K562 (cell line): ENCODE measurements around the gene ZNF362. TPM values are rescaled to one million over a fixed set of nuclear protein-coding genes. Genes with fewer than 3 reads are reported as not detected.

ENCODE experiments used
- CBFA2T2 ChIP-seq: fragments of 450-650 bp; conservative IDR thresholded peaks from 2 replicates; pipeline ENCODE4 v1.6.1; 2017; ENCODE audit warnings: mild to moderate bottlenecking
- DACH1 ChIP-seq: fragments of 450-650 bp; IDR thresholded peaks from 2 replicates; pipeline ENCODE4 v1.6.1; 2018; ENCODE audit not compliant: partially characterized antibody
- ID3 ChIP-seq, 2 experiments: fragments of 250-450 bp in 1 of 2; fragments of 450-650 bp in 1 of 2; sonication (Bioruptor Pico) in 1 of 2; IDR thresholded peaks; 2 replicates each; pipeline versions ENCODE4 v1.6.1 to v1.8.0; 2016 to 2021; ENCODE audit warnings: mild to moderate bottlenecking in 2 of 2, moderate library complexity in 2 of 2, missing compliant biosample characterization in 1 of 2, missing genetic modification characterization in 1 of 2
- MAX ChIP-seq: sonication (generic); formaldehyde crosslinking; IDR thresholded peaks from 2 replicates; pipeline ENCODE4 v1.9.0; 2022; ENCODE audit warnings: mild to moderate bottlenecking, missing genetic modification reagents
- MGA ChIP-seq: fragments of 450-650 bp; IDR thresholded peaks from 2 replicates; pipeline ENCODE4 v1.6.1; 2016; ENCODE audit warnings: mild to moderate bottlenecking, moderate library complexity
- TAL1 ChIP-seq: fragments of 450-650 bp; IDR thresholded peaks from 2 replicates; pipeline ENCODE4 v1.6.1; 2016; ENCODE audit warnings: mild to moderate bottlenecking
- USF1 ChIP-seq: sonication (generic); formaldehyde crosslinking; IDR thresholded peaks from 2 replicates; pipeline ENCODE4 v1.9.0; 2022; ENCODE audit warnings: mild to moderate bottlenecking, missing genetic modification reagents
- ZBTB26 ChIP-seq: fragments of 450-650 bp; formaldehyde crosslinking; IDR thresholded peaks from 2 replicates; pipeline ENCODE4 v1.4.0; 2022; ENCODE audit warnings: missing genetic modification characterization
- ZNF584 ChIP-seq: fragments of 200-800 bp; sonication (Bioruptor generic); IDR thresholded peaks from 2 replicates; pipeline ENCODE4 v1.6.1; 2016; ENCODE audit warnings: low read depth, mild to moderate bottlenecking, missing genetic modification characterization, missing compliant biosample characterization
- polyA plus RNA-seq, 8 experiments: library from polyadenylated mRNA; depleted of rRNA in 4 of 8; stranded (reverse) in 5 of 8; unstranded in 3 of 8; fragments of >200 nt; fragmentation: Nextera tagmentation in 2 of 8; fragmentation: Illumina TruSeq in 1 of 8; extraction: Ambion mirVana in 2 of 8; extraction: Trizol in 1 of 8; gene quantifications; 2 replicates each; pipeline versions ENCODE4 v1.2.1 to v1.2.3, GENCODE V29; 2011 to 2014; ENCODE audit warnings: inconsistent platforms in 1 of 8, missing spikeins in 1 of 8
- total RNA-seq, 7 experiments: library from RNA; depleted of rRNA in 6 of 7; stranded (reverse); fragments of >200 nt in 6 of 7; fragmentation: Illumina TruSeq in 2 of 7; extraction: Trizol in 2 of 7; gene quantifications; 2 replicates each; pipeline versions ENCODE4 v1.2.1 to v1.2.3, GENCODE V29; 2011 to 2021; ENCODE audit warnings: low replicate concordance in 1 of 7

ZNF362 gene
- total and polyA plus RNA-seq, 9 of the 15 experiments (the other 6 are each of a cell fraction or from before 2014, with no cell fraction given), result 0.01 to 1.1 (median 0.35) TPM; not detected in 1

- TF ChIP-seq ZBTB26 (no peak), DACH1 (no peak), CBFA2T2 (peak; percentile 41), MAX (CRISPR knock-in tag) (peak; percentile 53), USF1 (peak; percentile 86), TAL1 (peak; percentile 21; the same call in 1 of the 2 replicates), MGA (peak; percentile 75), ID3 (CRISPR knock-in tag; IDR thresholded peaks at IDR 0.05) (no peak), ID3 (tag; IDR thresholded peaks at IDR 0.05) (0 out of 2 replicates have a peak, but pooled peaks have one; percentile 23), ZNF584 (CRISPR knock-in tag) (peak; percentile 39; the same call in 1 of the 2 replicates)
Observed at GRCh38 chr1:33275195-33275594, 18.9 kb downstream of the ZNF362 start (continued).
